Suprapubic skin (tissue), 4 donors: ENCODE results near the gene MCF2L2. TPM values are rescaled to one million over a fixed set of nuclear protein-coding genes. Genes with fewer than 3 reads are reported as not detected.

Experiments
- DNase-seq, 2 donors: peaks; one replicate each; pipeline ENCODE4 v3.0.0-alpha.2; 2019; ENCODE audit warnings: low spot score in 2 of 2
- H3K27ac ChIP-seq: fragments of 200-600 bp; sonication (generic); one replicate; pipeline ENCODE4 v1.5.1; 2019
- H3K27me3 ChIP-seq: fragments of 200-600 bp; sonication (generic); one replicate; pipeline ENCODE4 v1.5.1; 2019
- H3K36me3 ChIP-seq: fragments of 200-600 bp; sonication (generic); one replicate; pipeline ENCODE4 v1.5.1; 2019
- H3K4me1 ChIP-seq: fragments of 200-600 bp; sonication (generic); one replicate; pipeline ENCODE4 v1.5.1; 2019
- H3K4me3 ChIP-seq: fragments of 200-600 bp; sonication (generic); one replicate; pipeline ENCODE4 v1.5.1; 2019; ENCODE audit warnings: mild to moderate bottlenecking
- H3K9me3 ChIP-seq: fragments of 200-600 bp; sonication (generic); one replicate; pipeline ENCODE4 v1.5.1; 2019
- EP300 ChIP-seq: sonication (generic); formaldehyde crosslinking; IDR thresholded peaks from one replicate; pipeline ENCODE4 v1.6.1; 2017; ENCODE audit warnings: antibody characterized with exemption
- POLR2A ChIP-seq, 2 donors: fragments of 450-650 bp; IDR thresholded peaks; one replicate each; pipeline ENCODE4 v1.6.1; 2017; ENCODE audit warnings: antibody characterized with exemption in 2 of 2, mild to moderate bottlenecking in 2 of 2, moderate library complexity in 2 of 2
- POLR2AphosphoS5 ChIP-seq, 3 donors: sonication (generic); formaldehyde crosslinking; IDR thresholded peaks; one replicate each; pipeline ENCODE4 v1.6.1; 2017; ENCODE audit warnings: antibody characterized with exemption in 3 of 3
- WGBS: methylation state at CpG from one replicate; pipeline ENCODE4 v1.1.5; 2018; 5-methylcytosine and 5-hydroxymethylcytosine counted together
- total RNA-seq, 4 donors: library from RNA; depleted of rRNA; stranded (reverse); fragments of >200 nt; gene quantifications; one replicate each; pipeline ENCODE4 v1.1.0, GENCODE V29; 2016
- TF ChIP-seq, protein P1 (sequence below), 2 donors: fragments of 200-600 bp in 1 of 2; fragments of 450-650 bp in 1 of 2; sonication (generic) in 1 of 2; IDR thresholded peaks; one replicate each; pipeline ENCODE4 v1.5.1; 2016 to 2019; ENCODE audit warnings: antibody characterized with exemption in 2 of 2, mild to moderate bottlenecking in 1 of 2, moderate library complexity in 1 of 2

The MCF2L2 gene
- total RNA-seq, 4 donors from 2014 or later = 0.36 to 2.2 (median 0.64) TPM

DNA sequence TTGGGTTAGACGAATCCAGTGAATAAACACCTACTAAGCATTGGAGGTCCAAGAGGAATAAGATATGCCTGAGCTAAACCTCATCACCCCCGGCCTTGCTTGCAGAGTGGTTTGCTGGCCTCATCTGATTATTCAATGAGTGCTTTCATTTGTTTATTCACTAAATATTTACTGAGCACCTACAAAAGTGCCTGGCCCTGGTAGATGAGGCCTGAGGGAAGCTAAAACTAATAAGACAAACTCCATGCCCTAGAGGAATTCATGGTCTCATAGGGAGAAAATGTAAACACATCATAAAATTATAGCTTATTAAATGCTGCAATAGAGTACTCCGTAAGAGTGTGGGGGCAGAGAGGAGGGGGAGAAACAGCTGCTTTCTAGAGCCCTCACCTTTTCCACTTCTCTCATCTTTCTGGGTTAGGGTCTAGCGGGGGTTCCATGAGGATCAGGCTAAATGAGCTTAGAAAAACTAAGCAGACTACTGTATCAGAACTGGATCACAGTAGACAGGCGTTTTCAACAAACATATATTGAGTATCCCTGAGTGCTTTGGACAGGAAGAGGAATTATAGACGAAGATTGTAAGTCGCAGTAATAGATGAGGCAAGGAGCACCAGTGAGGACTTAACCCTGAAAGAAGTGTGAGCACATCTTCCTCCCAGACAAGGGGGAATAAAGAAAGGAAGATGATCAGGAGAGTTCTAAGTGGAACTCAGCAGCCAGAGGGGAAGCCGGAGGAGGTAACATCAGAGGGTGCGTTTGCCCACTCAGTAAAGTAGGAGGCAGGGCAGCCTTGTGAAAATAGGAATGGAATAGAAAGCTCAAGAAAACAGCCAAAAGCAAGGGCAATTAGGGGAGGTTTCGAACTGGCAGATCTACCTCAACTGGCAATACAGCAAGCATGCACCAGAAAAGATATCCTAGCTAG is 234.4 kb downstream of the MCF2L2 start:
- Histone ChIP-seq H3K36me3 (no peaks in the 10 kb centered on the region), H3K4me1 (no peaks in the 10 kb centered on the region), H3K27me3 (no peaks in the 10 kb centered on the region), H3K27ac (no peak overlapping the region), H3K4me3 (no peak overlapping the region), H3K9me3 (no peaks in the 10 kb centered on the region)
- TF ChIP-seq POLR2A (IDR thresholded peaks at IDR 0.05) (no peak), POLR2AphosphoS5 (IDR thresholded peaks at IDR 0.05) (no peak), EP300 (no peak)
- TF ChIP-seq, protein P1, sequence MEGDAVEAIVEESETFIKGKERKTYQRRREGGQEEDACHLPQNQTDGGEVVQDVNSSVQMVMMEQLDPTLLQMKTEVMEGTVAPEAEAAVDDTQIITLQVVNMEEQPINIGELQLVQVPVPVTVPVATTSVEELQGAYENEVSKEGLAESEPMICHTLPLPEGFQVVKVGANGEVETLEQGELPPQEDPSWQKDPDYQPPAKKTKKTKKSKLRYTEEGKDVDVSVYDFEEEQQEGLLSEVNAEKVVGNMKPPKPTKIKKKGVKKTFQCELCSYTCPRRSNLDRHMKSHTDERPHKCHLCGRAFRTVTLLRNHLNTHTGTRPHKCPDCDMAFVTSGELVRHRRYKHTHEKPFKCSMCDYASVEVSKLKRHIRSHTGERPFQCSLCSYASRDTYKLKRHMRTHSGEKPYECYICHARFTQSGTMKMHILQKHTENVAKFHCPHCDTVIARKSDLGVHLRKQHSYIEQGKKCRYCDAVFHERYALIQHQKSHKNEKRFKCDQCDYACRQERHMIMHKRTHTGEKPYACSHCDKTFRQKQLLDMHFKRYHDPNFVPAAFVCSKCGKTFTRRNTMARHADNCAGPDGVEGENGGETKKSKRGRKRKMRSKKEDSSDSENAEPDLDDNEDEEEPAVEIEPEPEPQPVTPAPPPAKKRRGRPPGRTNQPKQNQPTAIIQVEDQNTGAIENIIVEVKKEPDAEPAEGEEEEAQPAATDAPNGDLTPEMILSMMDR (IDR thresholded peaks at IDR 0.05) = no peak
- DNase-seq = no peak
- WGBS = 74% methylated on average over 10 of the region's 10 CpGs

GRCh38 chr3:183192650-183193300 is 235.6 kb downstream of the MCF2L2 start:
- DNase-seq = no peak

GRCh38 chr3:183189641-183190040 is 238.8 kb downstream of the MCF2L2 start:
- Histone ChIP-seq H3K36me3 (no peaks in the 10 kb centered on the region), H3K27ac (no peak overlapping the region), H3K27me3 (no peaks in the 10 kb centered on the region), H3K9me3 (no peaks in the 10 kb centered on the region), H3K4me3 (no peak overlapping the region), H3K4me1 (peaks cover 16% of the 10 kb centered on the region)
- WGBS = 81% methylated on average over 2 of the region's 4 CpGs
- DNase-seq = no peak
- TF ChIP-seq POLR2A (IDR thresholded peaks at IDR 0.05) (no peak), EP300 (no peak)
- TF ChIP-seq, protein P1 (IDR thresholded peaks at IDR 0.05) = no peak

More at GRCh38 chr3:183192650-183193300, 235.6 kb downstream of the MCF2L2 start:
- no peak overlapping the region for H3K4me3 ChIP-seq
- H3K27me3 ChIP-seq = no peaks in the 10 kb centered on the region
- no peak overlapping the region for H3K27ac ChIP-seq
- H3K4me1 ChIP-seq = no peaks in the 10 kb centered on the region
- no peaks in the 10 kb centered on the region for H3K36me3 ChIP-seq
- no peak for TF ChIP-seq POLR2AphosphoS5 (IDR thresholded peaks at IDR 0.05)
- no peak for TF ChIP-seq POLR2A (IDR thresholded peaks at IDR 0.05)
- TF ChIP-seq, protein P1 (IDR thresholded peaks at IDR 0.05) = no peak
- no peak for TF ChIP-seq EP300
- no peaks in the 10 kb centered on the region for H3K9me3 ChIP-seq
- WGBS = 99% methylated on average over 7 of the region's 7 CpGs

- no peaks in the 10 kb centered on the region for H3K36me3 ChIP-seq
- no peak for TF ChIP-seq POLR2AphosphoS5 (IDR thresholded peaks at IDR 0.05)
- H3K4me1 ChIP-seq = peaks cover 16% of the 10 kb centered on the region
- no peak overlapping the region for H3K27ac ChIP-seq
- DNase-seq = no peak
- H3K27me3 ChIP-seq = no peaks in the 10 kb centered on the region
- H3K9me3 ChIP-seq = no peaks in the 10 kb centered on the region
- WGBS = 80% methylated on average over 7 of the region's 7 CpGs
- H3K4me3 ChIP-seq = no peak overlapping the region
Observed at GRCh38 chr3:183188895-183189462, 239.4 kb downstream of the MCF2L2 start.

- no peaks in the 10 kb centered on the region for H3K36me3 ChIP-seq
- 25% methylated on average over 4 of the region's 4 CpGs for WGBS
- no peaks in the 10 kb centered on the region for H3K9me3 ChIP-seq
- peaks cover 20% of the 10 kb centered on the region for H3K4me1 ChIP-seq
- TF ChIP-seq, protein P1 (IDR thresholded peaks at IDR 0.05) = no peak
- TF ChIP-seq POLR2AphosphoS5 (IDR thresholded peaks at IDR 0.05) (no peak), EP300 (no peak), POLR2A (IDR thresholded peaks at IDR 0.05) (no peak)
- no peak overlapping the region for H3K27ac ChIP-seq
- H3K27me3 ChIP-seq = no peaks in the 10 kb centered on the region
- DNase-seq = no peak
- no peak overlapping the region for H3K4me3 ChIP-seq
Observed at GRCh38 chr3:183185696-183186095, 242.7 kb downstream of the MCF2L2 start.
